HL-60 (cell line): Measurements from ENCODE around the gene ATP10D.

ENCODE experiments used
- POLR2AphosphoS5 ChIP-seq: IDR thresholded peaks from 2 replicates; pipeline ENCODE4 v1.6.1; 2012; ENCODE audit warnings: low read depth
- TF ChIP-seq, protein P1 (sequence below): IDR thresholded peaks from one replicate; pipeline ENCODE4 v1.5.1; 2011; ENCODE audit warnings: low read length, control low read depth, inconsistent platforms; ENCODE audit not compliant: insufficient read depth
- TF ChIP-seq, protein P2 (sequence below): IDR thresholded peaks from 2 replicates; pipeline ENCODE4 v1.6.1; 2012; ENCODE audit warnings: low read depth; ENCODE audit not compliant: insufficient replicate concordance

DNA sequence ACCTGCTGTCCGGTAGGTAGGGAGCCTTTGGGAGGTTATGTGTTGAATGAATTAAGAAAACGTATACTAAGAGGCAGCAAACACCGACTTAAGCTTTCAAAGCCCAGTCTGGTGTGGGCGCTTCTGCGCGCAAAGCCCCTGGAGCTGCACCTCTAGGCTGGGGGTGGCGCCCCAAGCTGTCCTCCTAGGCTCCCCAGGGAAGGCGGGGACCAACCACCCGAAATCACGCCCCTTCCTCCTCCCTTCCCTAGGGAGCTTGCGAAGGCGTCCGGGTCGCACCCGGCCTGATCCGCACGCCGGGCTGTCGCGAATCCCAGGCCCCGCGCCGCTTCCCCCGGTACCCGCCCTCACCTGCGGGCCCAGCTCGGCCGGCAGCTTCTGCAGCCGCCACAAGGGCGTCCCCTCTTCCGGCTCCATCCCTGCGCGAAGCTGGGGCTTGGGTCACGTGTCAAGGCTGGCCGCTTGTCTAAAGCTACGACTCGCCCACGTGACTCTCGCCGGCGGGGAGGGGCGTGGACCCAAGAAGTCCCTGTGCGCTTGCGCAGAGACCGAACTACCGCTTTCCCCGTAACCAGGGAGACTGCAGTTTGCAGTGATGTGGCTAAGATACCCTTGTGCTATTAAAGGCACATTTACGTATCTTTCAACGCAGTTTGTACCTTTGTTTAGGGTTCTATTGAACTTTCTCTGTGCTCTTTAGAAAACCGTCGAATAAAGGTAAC, 21.7 kb upstream of the ATP10D start, which contains the start of gene COMMD8:
- TF ChIP-seq, protein P1, sequence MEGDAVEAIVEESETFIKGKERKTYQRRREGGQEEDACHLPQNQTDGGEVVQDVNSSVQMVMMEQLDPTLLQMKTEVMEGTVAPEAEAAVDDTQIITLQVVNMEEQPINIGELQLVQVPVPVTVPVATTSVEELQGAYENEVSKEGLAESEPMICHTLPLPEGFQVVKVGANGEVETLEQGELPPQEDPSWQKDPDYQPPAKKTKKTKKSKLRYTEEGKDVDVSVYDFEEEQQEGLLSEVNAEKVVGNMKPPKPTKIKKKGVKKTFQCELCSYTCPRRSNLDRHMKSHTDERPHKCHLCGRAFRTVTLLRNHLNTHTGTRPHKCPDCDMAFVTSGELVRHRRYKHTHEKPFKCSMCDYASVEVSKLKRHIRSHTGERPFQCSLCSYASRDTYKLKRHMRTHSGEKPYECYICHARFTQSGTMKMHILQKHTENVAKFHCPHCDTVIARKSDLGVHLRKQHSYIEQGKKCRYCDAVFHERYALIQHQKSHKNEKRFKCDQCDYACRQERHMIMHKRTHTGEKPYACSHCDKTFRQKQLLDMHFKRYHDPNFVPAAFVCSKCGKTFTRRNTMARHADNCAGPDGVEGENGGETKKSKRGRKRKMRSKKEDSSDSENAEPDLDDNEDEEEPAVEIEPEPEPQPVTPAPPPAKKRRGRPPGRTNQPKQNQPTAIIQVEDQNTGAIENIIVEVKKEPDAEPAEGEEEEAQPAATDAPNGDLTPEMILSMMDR: no peak
- TF ChIP-seq, protein P2, sequence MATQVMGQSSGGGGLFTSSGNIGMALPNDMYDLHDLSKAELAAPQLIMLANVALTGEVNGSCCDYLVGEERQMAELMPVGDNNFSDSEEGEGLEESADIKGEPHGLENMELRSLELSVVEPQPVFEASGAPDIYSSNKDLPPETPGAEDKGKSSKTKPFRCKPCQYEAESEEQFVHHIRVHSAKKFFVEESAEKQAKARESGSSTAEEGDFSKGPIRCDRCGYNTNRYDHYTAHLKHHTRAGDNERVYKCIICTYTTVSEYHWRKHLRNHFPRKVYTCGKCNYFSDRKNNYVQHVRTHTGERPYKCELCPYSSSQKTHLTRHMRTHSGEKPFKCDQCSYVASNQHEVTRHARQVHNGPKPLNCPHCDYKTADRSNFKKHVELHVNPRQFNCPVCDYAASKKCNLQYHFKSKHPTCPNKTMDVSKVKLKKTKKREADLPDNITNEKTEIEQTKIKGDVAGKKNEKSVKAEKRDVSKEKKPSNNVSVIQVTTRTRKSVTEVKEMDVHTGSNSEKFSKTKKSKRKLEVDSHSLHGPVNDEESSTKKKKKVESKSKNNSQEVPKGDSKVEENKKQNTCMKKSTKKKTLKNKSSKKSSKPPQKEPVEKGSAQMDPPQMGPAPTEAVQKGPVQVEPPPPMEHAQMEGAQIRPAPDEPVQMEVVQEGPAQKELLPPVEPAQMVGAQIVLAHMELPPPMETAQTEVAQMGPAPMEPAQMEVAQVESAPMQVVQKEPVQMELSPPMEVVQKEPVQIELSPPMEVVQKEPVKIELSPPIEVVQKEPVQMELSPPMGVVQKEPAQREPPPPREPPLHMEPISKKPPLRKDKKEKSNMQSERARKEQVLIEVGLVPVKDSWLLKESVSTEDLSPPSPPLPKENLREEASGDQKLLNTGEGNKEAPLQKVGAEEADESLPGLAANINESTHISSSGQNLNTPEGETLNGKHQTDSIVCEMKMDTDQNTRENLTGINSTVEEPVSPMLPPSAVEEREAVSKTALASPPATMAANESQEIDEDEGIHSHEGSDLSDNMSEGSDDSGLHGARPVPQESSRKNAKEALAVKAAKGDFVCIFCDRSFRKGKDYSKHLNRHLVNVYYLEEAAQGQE: no peak
- peak; percentile 61; the same call in 1 of the 2 replicates for TF ChIP-seq POLR2AphosphoS5
